WTC11 (cell line): ENCODE measurements around the gene CTBP1. TPM values are rescaled to one million over a fixed set of nuclear protein-coding genes. Genes with fewer than 3 reads are reported as not detected.

Experiments
- GABPB1 ChIP-seq: sonication (generic); formaldehyde crosslinking; IDR thresholded peaks from 2 replicates; pipeline ENCODE4 v1.8.1; 2023; ENCODE audit warnings: mild to moderate bottlenecking, missing genetic modification reagents
- GTF2I ChIP-seq: fragments of 250-450 bp; sonication (Bioruptor Pico); conservative IDR thresholded peaks from 2 replicates; pipeline ENCODE4 v1.4.0; 2021; ENCODE audit warnings: mild to moderate bottlenecking
- RORB ChIP-seq: fragments of 250-450 bp; sonication (Bioruptor Pico); IDR thresholded peaks from 2 replicates; pipeline ENCODE4 v1.9.0; 2021; ENCODE audit warnings: mild to moderate bottlenecking
- SMAD4 ChIP-seq: sonication (generic); formaldehyde crosslinking; IDR thresholded peaks from 2 replicates; pipeline ENCODE4 v1.8.0; 2022; ENCODE audit warnings: mild to moderate bottlenecking, missing genetic modification reagents
- SOX15 ChIP-seq: fragments of 250-450 bp; sonication (Bioruptor Pico); IDR thresholded peaks from 2 replicates; pipeline ENCODE4 v1.9.0; 2021; ENCODE audit warnings: mild to moderate bottlenecking
- ZBTB21 ChIP-seq: sonication (generic); formaldehyde crosslinking; IDR thresholded peaks from 2 replicates; pipeline ENCODE4 v1.8.1; 2023; ENCODE audit warnings: mild to moderate bottlenecking, missing genetic modification reagents, borderline replicate concordance
- ZNF263 ChIP-seq: sonication (generic); formaldehyde crosslinking; IDR thresholded peaks from 2 replicates; pipeline ENCODE4 v1.8.1; 2022; ENCODE audit warnings: low read depth, mild to moderate bottlenecking, moderate library complexity, missing genetic modification reagents
- ZNF423 ChIP-seq: fragments of 250-450 bp; sonication (Bioruptor Pico); IDR thresholded peaks from 2 replicates; pipeline ENCODE4 v2.1.2; 2022; ENCODE audit warnings: mild to moderate bottlenecking, moderate library complexity
- total RNA-seq: library from RNA; stranded (reverse); gene quantifications from 3 replicates; pipeline ENCODE4 v1.2.3, GENCODE V29; 2021
- TF ChIP-seq, protein P1 (sequence below): sonication (generic); formaldehyde crosslinking; IDR thresholded peaks from 2 replicates; pipeline ENCODE4 v1.8.0; 2023; ENCODE audit warnings: missing genetic modification reagents, mild to moderate bottlenecking, borderline replicate concordance
- TF ChIP-seq, protein P2 (sequence below): fragments of 200-600 bp; IDR thresholded peaks from 2 replicates; pipeline ENCODE4 v1.8.0; 2022; ENCODE audit warnings: antibody characterized with exemption
- TF ChIP-seq, protein P3 (sequence below): sonication (generic); formaldehyde crosslinking; IDR thresholded peaks from 2 replicates; pipeline ENCODE4 v1.8.0; 2022; ENCODE audit warnings: mild to moderate bottlenecking, missing genetic modification reagents
- TF ChIP-seq, protein P4 (sequence below): sonication (generic); formaldehyde crosslinking; IDR thresholded peaks from 2 replicates; pipeline ENCODE4 v1.8.1; 2023; ENCODE audit warnings: mild to moderate bottlenecking, missing genetic modification reagents
- TF ChIP-seq, protein P5 (sequence below): fragments of 250-450 bp; sonication (Bioruptor Pico); IDR thresholded peaks from 2 replicates; pipeline ENCODE4 v1.9.0; 2021; ENCODE audit warnings: mild to moderate bottlenecking
- TF ChIP-seq, protein P6 (sequence below): fragments of 250-450 bp; sonication (Bioruptor Pico); IDR thresholded peaks from 2 replicates; pipeline ENCODE4 v1.9.0; 2021; ENCODE audit warnings: moderate library complexity, mild to moderate bottlenecking, inconsistent platforms, borderline replicate concordance
- TF ChIP-seq, protein P7 (sequence below): fragments of 250-450 bp; sonication (Bioruptor Pico); IDR thresholded peaks from 2 replicates; pipeline ENCODE4 v1.9.0; 2021; ENCODE audit warnings: mild to moderate bottlenecking, borderline replicate concordance
- TF ChIP-seq, protein P8 (sequence below): sonication (generic); formaldehyde crosslinking; conservative IDR thresholded peaks from 2 replicates; pipeline ENCODE4 v1.8.1; 2023; ENCODE audit warnings: mild to moderate bottlenecking, low read depth, missing genetic modification reagents, moderate library complexity
- TF ChIP-seq, protein P9 (sequence below): sonication (generic); formaldehyde crosslinking; IDR thresholded peaks from 2 replicates; pipeline ENCODE4 v1.8.1; 2022; ENCODE audit warnings: low read depth, missing genetic modification reagents, borderline replicate concordance

CTBP1 gene
- total RNA-seq, 1 experiment from 2014 or later = 143 TPM

DNA sequence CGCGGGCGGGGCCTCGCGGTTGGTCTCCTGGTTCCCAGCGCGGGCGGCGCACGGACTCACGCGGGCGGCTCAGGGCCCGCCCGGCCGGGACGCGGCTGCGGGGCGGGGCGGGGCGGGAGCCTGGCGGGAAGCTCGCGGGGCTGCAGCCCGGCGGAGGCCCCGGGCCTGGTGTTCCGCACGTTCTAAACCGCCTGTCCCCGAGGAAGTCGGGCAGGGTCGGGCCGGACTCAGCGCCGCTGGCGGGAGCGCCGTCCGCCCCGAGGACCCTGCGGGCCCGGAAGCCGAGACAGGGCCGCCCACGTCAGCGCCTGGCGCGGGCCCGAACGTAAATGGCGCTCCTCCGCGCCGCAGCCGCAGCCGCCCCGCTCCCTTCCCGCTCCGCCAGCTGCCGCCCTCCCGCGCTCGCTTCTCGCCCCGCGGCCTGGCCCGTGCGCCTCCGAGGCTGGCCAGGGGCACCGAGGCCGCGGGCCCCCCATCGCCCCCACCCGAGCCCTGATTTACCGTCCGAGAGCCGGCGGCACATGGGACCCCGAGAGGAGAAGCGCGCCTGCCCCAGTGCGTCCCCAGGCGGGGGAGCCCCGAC, 309 bp upstream of the CTBP1 start (continued):
- TF ChIP-seq, protein P1, sequence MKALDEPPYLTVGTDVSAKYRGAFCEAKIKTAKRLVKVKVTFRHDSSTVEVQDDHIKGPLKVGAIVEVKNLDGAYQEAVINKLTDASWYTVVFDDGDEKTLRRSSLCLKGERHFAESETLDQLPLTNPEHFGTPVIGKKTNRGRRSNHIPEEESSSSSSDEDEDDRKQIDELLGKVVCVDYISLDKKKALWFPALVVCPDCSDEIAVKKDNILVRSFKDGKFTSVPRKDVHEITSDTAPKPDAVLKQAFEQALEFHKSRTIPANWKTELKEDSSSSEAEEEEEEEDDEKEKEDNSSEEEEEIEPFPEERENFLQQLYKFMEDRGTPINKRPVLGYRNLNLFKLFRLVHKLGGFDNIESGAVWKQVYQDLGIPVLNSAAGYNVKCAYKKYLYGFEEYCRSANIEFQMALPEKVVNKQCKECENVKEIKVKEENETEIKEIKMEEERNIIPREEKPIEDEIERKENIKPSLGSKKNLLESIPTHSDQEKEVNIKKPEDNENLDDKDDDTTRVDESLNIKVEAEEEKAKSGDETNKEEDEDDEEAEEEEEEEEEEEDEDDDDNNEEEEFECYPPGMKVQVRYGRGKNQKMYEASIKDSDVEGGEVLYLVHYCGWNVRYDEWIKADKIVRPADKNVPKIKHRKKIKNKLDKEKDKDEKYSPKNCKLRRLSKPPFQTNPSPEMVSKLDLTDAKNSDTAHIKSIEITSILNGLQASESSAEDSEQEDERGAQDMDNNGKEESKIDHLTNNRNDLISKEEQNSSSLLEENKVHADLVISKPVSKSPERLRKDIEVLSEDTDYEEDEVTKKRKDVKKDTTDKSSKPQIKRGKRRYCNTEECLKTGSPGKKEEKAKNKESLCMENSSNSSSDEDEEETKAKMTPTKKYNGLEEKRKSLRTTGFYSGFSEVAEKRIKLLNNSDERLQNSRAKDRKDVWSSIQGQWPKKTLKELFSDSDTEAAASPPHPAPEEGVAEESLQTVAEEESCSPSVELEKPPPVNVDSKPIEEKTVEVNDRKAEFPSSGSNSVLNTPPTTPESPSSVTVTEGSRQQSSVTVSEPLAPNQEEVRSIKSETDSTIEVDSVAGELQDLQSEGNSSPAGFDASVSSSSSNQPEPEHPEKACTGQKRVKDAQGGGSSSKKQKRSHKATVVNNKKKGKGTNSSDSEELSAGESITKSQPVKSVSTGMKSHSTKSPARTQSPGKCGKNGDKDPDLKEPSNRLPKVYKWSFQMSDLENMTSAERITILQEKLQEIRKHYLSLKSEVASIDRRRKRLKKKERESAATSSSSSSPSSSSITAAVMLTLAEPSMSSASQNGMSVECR = peak; percentile 45; the same call in 1 of the 2 replicates
- TF ChIP-seq SOX15 (CRISPR knock-in tag) (no peak), RORB (CRISPR knock-in tag) (no peak), SMAD4 (CRISPR knock-in tag) (no peak), ZBTB21 (CRISPR knock-in tag) (no peak), ZNF423 (CRISPR knock-in tag) (no peak), GABPB1 (no peak), GTF2I (CRISPR knock-in tag) (no peak), ZNF263 (peak; percentile 34; the same call in 1 of the 2 replicates)
- TF ChIP-seq, protein P2, sequence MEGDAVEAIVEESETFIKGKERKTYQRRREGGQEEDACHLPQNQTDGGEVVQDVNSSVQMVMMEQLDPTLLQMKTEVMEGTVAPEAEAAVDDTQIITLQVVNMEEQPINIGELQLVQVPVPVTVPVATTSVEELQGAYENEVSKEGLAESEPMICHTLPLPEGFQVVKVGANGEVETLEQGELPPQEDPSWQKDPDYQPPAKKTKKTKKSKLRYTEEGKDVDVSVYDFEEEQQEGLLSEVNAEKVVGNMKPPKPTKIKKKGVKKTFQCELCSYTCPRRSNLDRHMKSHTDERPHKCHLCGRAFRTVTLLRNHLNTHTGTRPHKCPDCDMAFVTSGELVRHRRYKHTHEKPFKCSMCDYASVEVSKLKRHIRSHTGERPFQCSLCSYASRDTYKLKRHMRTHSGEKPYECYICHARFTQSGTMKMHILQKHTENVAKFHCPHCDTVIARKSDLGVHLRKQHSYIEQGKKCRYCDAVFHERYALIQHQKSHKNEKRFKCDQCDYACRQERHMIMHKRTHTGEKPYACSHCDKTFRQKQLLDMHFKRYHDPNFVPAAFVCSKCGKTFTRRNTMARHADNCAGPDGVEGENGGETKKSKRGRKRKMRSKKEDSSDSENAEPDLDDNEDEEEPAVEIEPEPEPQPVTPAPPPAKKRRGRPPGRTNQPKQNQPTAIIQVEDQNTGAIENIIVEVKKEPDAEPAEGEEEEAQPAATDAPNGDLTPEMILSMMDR = no peak
- TF ChIP-seq, protein P3, sequence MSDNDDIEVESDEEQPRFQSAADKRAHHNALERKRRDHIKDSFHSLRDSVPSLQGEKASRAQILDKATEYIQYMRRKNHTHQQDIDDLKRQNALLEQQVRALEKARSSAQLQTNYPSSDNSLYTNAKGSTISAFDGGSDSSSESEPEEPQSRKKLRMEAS = peak; percentile 7; the same call in 1 of the 2 replicates
- TF ChIP-seq, protein P4, sequence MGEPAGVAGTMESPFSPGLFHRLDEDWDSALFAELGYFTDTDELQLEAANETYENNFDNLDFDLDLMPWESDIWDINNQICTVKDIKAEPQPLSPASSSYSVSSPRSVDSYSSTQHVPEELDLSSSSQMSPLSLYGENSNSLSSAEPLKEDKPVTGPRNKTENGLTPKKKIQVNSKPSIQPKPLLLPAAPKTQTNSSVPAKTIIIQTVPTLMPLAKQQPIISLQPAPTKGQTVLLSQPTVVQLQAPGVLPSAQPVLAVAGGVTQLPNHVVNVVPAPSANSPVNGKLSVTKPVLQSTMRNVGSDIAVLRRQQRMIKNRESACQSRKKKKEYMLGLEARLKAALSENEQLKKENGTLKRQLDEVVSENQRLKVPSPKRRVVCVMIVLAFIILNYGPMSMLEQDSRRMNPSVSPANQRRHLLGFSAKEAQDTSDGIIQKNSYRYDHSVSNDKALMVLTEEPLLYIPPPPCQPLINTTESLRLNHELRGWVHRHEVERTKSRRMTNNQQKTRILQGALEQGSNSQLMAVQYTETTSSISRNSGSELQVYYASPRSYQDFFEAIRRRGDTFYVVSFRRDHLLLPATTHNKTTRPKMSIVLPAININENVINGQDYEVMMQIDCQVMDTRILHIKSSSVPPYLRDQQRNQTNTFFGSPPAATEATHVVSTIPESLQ (CRISPR knock-in tag) = no peak
- TF ChIP-seq, protein P5, sequence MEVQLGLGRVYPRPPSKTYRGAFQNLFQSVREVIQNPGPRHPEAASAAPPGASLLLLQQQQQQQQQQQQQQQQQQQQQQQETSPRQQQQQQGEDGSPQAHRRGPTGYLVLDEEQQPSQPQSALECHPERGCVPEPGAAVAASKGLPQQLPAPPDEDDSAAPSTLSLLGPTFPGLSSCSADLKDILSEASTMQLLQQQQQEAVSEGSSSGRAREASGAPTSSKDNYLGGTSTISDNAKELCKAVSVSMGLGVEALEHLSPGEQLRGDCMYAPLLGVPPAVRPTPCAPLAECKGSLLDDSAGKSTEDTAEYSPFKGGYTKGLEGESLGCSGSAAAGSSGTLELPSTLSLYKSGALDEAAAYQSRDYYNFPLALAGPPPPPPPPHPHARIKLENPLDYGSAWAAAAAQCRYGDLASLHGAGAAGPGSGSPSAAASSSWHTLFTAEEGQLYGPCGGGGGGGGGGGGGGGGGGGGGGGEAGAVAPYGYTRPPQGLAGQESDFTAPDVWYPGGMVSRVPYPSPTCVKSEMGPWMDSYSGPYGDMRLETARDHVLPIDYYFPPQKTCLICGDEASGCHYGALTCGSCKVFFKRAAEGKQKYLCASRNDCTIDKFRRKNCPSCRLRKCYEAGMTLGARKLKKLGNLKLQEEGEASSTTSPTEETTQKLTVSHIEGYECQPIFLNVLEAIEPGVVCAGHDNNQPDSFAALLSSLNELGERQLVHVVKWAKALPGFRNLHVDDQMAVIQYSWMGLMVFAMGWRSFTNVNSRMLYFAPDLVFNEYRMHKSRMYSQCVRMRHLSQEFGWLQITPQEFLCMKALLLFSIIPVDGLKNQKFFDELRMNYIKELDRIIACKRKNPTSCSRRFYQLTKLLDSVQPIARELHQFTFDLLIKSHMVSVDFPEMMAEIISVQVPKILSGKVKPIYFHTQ (CRISPR knock-in tag) = no peak
- TF ChIP-seq, protein P6, sequence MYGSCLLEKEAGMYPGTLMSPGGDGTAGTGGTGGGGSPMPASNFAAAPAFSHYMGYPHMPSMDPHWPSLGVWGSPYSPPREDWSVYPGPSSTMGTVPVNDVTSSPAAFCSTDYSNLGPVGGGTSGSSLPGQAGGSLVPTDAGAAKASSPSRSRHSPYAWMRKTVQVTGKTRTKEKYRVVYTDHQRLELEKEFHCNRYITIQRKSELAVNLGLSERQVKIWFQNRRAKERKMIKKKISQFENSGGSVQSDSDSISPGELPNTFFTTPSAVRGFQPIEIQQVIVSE (CRISPR knock-in tag) = no peak
- TF ChIP-seq, protein P7, sequence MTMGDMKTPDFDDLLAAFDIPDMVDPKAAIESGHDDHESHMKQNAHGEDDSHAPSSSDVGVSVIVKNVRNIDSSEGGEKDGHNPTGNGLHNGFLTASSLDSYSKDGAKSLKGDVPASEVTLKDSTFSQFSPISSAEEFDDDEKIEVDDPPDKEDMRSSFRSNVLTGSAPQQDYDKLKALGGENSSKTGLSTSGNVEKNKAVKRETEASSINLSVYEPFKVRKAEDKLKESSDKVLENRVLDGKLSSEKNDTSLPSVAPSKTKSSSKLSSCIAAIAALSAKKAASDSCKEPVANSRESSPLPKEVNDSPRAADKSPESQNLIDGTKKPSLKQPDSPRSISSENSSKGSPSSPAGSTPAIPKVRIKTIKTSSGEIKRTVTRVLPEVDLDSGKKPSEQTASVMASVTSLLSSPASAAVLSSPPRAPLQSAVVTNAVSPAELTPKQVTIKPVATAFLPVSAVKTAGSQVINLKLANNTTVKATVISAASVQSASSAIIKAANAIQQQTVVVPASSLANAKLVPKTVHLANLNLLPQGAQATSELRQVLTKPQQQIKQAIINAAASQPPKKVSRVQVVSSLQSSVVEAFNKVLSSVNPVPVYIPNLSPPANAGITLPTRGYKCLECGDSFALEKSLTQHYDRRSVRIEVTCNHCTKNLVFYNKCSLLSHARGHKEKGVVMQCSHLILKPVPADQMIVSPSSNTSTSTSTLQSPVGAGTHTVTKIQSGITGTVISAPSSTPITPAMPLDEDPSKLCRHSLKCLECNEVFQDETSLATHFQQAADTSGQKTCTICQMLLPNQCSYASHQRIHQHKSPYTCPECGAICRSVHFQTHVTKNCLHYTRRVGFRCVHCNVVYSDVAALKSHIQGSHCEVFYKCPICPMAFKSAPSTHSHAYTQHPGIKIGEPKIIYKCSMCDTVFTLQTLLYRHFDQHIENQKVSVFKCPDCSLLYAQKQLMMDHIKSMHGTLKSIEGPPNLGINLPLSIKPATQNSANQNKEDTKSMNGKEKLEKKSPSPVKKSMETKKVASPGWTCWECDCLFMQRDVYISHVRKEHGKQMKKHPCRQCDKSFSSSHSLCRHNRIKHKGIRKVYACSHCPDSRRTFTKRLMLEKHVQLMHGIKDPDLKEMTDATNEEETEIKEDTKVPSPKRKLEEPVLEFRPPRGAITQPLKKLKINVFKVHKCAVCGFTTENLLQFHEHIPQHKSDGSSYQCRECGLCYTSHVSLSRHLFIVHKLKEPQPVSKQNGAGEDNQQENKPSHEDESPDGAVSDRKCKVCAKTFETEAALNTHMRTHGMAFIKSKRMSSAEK = no peak
- TF ChIP-seq, protein P8, sequence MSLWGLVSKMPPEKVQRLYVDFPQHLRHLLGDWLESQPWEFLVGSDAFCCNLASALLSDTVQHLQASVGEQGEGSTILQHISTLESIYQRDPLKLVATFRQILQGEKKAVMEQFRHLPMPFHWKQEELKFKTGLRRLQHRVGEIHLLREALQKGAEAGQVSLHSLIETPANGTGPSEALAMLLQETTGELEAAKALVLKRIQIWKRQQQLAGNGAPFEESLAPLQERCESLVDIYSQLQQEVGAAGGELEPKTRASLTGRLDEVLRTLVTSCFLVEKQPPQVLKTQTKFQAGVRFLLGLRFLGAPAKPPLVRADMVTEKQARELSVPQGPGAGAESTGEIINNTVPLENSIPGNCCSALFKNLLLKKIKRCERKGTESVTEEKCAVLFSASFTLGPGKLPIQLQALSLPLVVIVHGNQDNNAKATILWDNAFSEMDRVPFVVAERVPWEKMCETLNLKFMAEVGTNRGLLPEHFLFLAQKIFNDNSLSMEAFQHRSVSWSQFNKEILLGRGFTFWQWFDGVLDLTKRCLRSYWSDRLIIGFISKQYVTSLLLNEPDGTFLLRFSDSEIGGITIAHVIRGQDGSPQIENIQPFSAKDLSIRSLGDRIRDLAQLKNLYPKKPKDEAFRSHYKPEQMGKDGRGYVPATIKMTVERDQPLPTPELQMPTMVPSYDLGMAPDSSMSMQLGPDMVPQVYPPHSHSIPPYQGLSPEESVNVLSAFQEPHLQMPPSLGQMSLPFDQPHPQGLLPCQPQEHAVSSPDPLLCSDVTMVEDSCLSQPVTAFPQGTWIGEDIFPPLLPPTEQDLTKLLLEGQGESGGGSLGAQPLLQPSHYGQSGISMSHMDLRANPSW (CRISPR knock-in tag) = no peak
- TF ChIP-seq, protein P9, sequence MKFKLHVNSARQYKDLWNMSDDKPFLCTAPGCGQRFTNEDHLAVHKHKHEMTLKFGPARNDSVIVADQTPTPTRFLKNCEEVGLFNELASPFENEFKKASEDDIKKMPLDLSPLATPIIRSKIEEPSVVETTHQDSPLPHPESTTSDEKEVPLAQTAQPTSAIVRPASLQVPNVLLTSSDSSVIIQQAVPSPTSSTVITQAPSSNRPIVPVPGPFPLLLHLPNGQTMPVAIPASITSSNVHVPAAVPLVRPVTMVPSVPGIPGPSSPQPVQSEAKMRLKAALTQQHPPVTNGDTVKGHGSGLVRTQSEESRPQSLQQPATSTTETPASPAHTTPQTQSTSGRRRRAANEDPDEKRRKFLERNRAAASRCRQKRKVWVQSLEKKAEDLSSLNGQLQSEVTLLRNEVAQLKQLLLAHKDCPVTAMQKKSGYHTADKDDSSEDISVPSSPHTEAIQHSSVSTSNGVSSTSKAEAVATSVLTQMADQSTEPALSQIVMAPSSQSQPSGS (CRISPR knock-in tag) = no peak
